ENCODE results near the gene SLC39A3.

Gene SLC39A3

DNA sequence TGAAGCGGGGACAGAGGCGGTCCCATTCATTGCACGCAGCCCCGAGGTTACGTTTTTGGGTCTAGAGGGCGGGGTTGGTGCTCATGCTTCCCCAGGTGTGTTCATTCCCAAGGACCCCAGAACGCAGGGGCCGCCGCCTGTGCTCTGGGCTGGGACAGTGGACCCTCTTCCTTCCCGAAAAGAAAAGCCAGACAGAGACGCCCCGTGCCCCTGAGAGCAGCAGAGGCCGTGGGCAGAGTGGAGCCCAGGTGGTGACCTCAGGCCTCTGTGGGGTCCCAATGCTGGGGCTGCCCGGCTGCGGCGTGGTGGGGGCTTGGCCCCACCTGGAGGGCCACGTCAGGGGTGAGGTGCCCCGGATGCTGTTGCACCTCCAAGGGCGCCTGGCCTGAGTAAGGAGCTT is 27.9 kb upstream of the SLC39A3 start:
- DNase-seq, result no peak

GRCh38 chr19:2766594-2767372 is 27.0 kb upstream of the SLC39A3 start:
- no peak for DNase-seq

GRCh38 chr19:2765376-2765775 is 25.6 kb upstream of the SLC39A3 start:
- DNase-seq, result no peak

GRCh38 chr19:2764945-2765344 is 25.1 kb upstream of the SLC39A3 start:
- no peak for DNase-seq

DNA sequence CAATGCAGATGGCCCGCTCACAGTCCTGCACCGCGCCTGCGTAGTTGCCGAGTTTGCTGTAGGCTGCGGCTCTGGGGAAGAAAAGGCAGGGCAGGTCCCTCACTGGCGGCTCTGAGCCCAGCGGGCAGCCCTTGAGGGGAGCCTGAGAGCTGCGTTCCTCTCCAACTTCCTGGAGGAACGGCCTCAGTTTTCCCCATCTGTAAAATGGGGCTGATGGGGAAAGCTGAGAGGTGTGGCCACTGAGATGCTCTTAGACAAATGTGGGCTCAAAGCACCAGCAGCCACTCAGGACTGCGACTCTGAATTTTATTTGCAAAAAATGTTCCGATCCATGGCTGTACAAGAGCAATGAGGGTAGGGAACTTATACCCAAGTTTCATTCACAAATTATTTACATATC is 23.9 kb upstream of the SLC39A3 start:
- DNase-seq, result no peak

GRCh38 chr19:2762783-2763496 is 23.1 kb upstream of the SLC39A3 start:
- no peak for DNase-seq

DNA sequence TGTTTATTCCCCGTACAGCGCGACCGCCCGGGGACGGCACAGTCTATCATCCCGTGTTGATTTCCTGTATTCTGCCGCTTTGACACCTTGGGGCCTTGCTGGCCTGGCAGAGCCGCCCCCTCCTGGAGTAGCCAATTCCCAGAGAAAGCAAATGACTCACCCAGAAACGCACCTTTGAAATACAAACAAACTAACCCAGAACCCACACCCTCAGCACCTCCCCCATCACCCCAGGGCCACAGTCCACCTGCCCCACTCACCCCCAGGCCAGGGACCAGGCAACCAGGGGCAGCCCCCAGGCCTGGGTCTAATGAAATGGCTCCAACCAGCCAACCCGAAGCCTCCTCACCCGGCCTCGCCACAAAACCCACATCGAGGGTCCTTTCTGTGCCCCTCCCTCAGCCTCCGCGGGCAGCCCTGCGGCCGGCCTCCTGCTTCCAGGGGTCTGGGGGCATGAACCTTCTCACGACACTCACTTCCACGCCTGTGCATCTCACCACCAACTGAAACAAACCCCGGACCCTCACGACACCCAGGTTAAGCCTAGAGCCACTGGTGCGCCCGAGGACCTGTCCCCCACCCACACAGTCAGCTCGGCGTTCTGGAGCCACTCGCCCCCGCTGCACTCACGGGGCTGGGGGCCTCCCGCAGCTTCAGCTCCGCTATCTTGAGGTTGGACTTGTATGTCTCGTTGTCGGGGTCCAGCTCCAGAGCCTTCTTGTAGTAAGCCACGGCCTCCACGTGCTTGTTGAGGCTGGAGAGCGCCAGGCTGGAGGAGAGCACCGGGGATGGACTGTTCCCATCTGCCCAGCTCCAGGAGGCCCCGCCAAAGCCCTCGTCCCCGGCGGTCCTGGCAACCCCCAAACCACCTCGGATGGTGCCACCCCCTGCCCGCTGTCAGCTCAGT is 22.3 kb upstream of the SLC39A3 start:
- DNase-seq, result no peak

DNA sequence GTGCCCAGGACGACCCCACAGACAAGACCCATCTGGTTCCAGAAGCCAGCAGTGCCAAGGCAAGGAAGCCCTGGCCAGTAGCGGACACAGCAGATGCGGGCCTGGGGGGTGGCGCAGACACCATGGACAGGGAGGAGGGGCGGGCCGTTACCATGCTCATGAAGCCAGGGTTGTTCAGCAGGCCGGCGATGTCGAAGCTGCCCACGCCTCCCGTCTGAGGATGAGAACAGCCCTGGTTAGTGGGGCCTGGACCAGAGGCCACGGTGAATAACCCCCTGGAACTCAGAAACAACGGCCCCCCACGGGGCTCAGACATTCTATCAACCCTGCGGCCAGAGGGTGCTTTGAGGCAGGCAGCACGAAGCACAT is 21.5 kb upstream of the SLC39A3 start:
- no peak for DNase-seq

DNA sequence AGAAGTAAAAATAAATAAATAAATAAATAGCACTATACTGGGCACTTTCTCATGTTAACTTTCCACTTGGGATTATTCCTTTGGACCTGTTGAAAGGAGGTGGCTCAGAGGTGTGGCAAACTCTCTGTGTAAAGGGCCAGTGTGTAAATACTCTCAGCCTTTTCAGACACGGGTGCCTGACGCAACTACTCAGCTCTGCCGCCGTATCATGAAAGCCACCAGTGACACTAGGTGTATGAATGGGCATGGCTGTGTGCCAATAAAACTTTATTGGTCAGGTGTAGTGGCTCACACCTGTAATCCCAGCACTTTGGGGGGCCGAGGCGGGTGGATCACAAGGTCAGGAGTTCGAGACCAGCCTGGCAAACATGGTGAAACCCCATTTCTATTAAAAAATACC is 20.1 kb upstream of the SLC39A3 start:
- no peak for DNase-seq

DNA sequence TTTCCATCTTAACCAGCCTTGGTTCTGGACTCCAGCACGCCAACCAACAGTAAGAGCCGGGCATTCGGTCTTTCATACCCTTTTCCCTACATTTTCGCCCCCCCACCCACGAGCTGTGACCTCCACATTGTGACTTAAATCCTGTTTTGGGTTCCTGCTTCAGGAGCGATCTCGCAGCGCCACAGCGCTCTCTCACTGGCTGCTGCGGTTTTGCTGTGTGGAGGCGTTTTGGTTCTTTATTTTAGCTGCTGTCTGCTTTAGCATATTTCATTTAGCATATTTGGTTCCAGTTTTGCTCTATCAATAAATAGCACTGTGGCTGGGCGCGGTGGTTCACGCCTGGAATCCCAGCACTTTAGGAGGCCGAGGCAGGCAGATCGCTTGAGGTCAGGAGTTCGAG is 19.5 kb upstream of the SLC39A3 start:
- no peak for DNase-seq

- no peak for DNase-seq
Observed at GRCh38 chr19:2758601-2759313, 18.9 kb upstream of the SLC39A3 start.

- DNase-seq, result no peak
Observed at GRCh38 chr19:2756921-2757881, 17.4 kb upstream of the SLC39A3 start.

- DNase-seq, result no peak
Observed at GRCh38 chr19:2756477-2756876, 16.7 kb upstream of the SLC39A3 start.

GRCh38 chr19:2755811-2756210 is 16.0 kb upstream of the SLC39A3 start:
- DNase-seq, result no peak

GRCh38 chr19:2755448-2755705 is 15.6 kb upstream of the SLC39A3 start:
- no peak for DNase-seq

DNA sequence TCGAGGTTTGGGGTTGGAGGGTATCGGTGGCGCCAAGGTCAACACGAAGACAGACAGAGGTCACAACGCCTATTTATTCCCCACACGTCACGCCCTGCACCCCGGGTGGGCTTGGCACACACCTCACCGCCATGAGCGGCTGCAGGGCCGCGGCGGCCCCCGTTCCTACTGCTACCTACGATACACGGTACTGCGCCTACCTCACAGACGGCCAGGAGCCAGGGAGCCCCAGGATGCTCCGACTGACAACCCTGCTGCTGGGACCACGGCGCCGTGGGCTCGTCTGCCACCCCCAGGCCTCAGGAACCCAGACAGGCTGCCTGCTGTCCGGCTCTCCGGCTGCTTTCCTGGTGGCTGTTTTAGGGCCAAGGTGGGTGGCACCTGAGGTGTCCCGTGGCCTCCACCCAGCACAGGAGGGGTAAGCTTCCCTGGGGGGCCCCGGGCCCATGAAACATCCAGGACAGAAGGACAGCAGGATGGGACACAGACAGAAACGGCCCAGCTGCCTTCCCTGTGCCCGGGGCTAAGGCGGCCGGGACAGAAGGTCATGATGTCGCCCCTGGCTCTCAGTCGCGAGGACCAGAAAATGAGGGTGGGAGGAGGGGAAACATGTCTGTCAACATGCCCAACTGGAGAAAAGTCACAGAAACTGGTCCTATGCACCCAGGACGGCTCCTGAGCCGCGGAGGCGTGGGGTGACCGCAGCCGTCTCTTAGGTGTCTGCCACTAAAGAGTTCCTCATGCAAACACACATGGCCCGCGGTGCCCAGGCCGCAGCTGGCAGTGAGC is 15.0 kb upstream of the SLC39A3 start:
- DNase-seq, result no peak

DNA sequence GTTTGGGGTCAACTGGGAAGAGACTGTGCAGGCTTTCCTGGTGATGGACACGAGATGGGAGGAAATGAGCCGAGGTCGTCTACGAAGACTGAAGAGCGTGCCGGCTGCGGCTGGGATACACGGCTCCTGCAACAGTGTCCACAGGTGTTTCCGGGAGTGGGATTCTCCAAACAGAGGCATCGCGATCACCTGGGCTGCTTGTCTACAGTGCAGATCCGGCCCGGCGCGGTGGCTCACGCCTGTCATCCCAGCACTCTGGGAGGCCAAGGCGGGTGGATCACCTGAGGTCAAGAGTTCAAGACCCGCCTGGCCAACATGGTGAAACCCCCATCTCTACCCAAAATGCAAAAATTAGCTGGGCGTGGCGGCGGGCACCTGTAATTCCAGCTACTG is 11.6 kb upstream of the SLC39A3 start:
- DNase-seq, result no peak

DNA sequence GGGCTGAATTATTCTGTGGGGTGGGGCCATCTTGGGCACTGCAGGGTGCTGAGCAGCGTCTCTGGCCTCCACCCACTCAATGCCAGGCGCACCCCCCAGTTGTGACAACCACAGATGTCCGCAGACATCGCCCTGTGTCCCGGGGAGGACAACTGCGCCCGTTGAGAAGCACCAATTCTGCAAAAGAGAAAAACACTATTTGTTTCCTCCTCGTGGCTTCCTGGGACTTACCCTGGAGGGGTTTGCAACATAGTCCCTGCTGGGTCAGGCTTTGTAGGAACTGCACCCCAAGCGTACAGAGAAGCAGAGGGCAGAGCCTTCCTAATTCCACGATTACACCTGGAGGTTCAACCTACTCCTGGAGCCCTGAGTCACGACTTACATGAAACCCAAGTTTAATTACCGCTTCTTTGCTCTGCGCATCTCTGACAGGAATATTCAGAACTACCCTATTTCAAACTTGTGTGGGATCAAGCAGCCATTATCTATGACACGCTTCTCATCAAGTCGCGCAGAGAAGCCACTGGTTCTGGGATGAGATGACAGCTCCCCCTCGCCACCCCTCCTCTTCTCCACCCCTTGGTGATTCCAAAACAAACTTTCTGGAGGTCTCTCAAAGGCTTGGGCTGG is 11.1 kb upstream of the SLC39A3 start:
- DNase-seq, result no peak

DNA sequence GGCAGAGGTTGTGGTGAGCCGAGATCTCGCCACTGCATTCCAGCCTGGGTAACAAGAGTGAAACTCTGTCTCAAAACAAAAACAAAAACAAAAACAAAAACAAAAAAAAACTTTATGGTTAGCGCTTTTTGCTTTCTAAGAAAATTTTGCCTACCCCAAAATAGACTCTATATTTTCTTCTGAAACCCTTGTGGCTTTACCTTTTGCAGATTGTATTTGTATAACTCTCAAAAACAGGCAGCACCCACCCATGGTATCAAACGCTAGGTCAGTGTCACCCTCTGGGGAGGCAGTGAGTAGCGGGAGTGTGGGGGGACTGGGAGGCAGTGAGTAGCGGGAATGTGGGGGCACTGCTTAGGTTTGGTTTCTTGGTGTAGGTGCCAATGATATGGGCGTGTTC is 7.5 kb upstream of the SLC39A3 start:
- DNase-seq, result no peak

DNA sequence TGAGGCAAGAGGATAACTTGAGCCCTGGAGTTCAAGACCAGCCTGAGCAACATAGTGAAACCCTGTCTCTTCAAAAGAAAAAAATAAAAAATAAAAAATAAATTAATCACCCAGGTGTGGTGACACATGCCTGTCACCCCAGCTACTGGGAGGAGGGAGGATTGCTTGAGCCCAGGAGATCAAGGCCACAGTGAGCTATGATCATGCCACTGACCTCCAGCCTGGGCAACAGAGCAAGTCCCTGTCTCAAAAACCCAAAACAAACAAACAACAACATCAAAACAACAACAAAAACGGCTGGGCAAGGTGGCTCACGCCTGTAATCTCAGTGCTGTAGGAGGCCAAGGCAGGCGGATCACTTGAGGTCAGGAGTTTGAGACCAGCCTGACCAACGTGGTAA is 4.3 kb upstream of the SLC39A3 start:
- no peak for DNase-seq

- DNase-seq, result no peak
Observed at GRCh38 chr19:2743099-2743498, 3.3 kb upstream of the SLC39A3 start.
